ENCODE measurements around the gene RTN4R.

RTN4R gene

DNA sequence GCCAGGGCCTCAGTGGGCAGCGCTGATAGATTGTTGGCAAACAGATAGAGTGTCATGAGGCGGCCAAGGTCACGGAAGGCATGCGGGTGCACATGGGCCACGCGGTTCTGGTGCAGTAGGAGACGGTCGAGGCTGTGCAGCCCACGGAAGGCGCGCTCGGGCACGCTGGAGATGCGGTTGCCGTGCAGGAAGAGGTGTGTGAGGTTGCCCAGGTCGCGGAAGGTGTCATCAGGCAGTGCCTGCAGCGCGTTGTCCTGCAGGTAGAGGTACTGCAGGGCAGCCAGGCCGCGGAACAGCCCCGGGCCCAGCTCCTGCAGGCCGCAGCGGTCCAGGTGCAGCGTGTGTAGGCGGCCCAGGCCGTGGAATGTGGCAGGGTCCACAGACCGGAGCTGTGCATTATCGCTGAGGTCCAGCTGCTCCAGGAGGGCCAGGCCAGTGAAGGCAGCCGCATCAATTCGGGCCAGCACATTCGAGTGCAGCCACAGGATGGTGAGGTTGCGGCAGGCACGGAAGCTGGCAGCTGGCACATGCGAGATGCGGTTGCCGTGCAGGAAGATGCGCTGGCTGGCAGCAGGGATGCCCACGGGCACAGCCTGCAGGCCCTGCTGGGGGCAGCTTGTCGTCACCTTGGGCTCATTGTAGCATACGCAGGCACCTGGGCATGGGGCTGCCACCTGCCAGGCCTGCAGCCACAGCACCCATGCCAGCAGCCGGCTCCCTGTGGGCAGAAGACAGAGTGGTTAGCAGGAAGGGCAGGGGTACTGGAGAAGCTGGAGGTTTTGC is 25.5 kb downstream of the RTN4R start:
- no peak for DNase-seq (ENCODE audit: low read depth in 2 of 2)

GRCh38 chr22:20241579-20242392 is 26.3 kb downstream of the RTN4R start:
- no peak for DNase-seq (ENCODE audit: low read depth in 2 of 2)

- no peak for DNase-seq (ENCODE audit: low read depth in 2 of 2)
These were observed 27.2 kb downstream of the RTN4R start for GRCh38 chr22:20240900-20241299.

GRCh38 chr22:20240447-20240764 is 27.7 kb downstream of the RTN4R start:
- DNase-seq (ENCODE audit: low read depth in 2 of 2): no peak

- no peak for DNase-seq (ENCODE audit: low read depth in 2 of 2)
These were observed 28.3 kb downstream of the RTN4R start for GRCh38 chr22:20239676-20240446.

GRCh38 chr22:20238901-20239675 is 29.0 kb downstream of the RTN4R start:
- DNase-seq (ENCODE audit: low read depth in 2 of 2): peak in 1 of 2 donors; percentile 23

- peak in 1 of 2 donors; percentile 33 for DNase-seq (ENCODE audit: low read depth in 2 of 2)
These were observed 29.6 kb downstream of the RTN4R start for GRCh38 chr22:20238536-20238900.

DNA sequence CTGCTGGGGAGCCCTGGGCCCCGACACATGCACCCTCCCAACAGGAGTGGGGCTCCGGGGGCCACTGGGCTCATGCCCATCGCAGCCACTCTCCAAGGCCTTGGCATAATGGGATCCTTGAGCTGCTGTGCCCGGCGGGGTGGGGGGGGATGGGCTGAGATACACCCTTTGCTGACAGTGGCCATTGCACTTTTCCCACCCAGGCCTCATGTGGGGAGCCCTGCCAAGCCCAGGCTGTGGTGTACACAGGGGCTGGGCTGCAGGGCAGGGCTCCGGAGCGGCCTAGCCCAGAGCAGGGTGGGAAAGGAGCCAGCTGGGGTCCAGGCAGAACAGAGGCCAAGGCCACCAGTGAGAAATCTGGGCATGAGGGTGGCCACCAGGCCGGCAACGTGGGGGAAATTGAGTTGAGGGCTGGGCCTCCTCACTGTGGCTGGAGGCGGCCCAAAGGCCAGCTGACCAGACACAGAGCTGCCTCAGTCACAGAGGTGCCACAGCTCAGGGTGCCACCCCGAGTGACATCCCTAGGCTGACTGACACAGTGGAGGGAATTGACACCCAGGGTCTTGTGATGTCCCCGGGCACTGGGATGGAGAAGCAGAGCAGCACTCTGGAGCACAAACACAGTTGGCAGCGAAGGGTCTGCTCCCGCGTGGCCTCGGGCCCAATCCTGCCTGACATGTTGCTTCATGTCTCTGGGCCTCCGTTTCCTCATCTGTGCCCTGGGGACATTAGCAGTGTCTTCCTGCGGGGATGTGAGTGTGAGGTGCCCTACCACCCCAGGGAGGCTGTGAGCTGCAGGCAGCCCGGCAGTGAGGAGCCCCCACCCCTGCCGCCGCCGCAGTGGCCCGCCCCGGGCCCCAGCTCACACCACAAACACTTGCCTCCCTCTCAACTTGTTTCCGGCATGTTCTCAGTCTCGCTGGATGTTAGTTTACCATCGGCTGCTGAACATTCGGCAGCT is 30.4 kb downstream of the RTN4R start:
- peak in 1 of 2 donors; percentile 39 for DNase-seq (ENCODE audit: low read depth in 2 of 2)

DNA sequence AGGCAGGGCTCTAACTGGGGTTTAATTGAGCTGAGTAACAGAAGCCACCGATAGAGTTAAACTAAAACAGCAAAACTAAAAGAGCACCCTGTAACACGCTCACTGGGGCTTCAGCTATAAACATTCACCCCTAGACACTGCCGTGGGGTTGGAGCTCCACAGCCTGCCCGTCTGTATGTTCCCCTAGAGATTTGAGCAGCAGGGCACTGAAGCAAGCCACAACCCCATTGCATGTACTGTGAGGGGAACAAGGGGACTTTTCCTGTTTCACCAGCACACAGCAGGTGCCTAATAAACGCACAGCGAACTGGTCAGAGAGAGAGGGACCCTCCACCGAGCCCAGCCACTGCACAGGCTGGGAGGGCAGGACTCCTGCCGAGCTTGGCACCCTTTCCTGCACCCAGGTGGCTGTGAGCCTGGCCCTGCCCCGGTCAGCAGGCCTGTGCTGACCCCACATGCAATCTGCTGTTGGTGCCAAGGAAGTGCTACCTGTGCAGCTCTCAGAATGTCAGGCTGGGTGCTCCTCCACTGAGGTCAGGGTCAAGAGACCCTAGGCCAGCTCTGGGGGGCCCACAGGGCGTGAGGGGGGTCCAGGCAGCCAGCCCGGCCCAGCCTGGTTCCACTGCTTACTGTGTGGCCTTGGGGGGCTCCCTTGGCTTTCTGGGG is 31.9 kb downstream of the RTN4R start:
- no peak for DNase-seq (ENCODE audit: low read depth in 2 of 2)

GRCh38 chr22:20235389-20235991 is 32.6 kb downstream of the RTN4R start:
- no peak for DNase-seq (ENCODE audit: low read depth in 2 of 2)

DNA sequence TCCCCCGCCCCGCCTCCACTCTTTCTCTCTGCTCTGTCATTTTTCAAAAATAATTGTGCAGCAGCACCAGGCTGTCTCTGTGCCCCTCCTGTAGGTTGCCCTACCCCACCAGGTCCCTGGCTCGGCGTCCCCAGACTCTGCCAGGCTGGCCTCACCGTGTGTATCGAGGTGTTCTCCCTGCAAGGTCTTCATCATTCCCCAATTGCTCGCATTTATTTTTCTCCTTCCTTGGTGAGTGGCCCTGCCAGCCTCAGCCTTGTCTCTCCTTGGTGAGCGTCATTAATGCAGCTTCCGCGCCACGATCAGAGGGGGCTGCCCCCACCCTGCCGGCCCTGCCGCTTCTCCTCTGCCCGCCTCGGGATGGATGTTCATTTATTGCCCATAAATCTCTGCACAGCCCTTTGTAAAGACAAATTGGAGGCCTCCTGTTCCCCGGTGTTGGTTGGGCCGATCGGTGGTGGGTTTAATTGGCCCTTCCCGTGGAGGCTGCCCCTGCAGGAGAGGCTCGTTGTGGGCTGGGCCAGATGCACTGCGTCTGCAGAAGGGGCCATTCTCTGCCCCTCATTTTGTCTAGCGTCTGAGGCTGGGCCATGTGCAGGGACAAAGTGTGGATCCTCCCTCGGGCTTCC is 33.2 kb downstream of the RTN4R start:
- DNase-seq (ENCODE audit: low read depth in 2 of 2): no peak

- no peak for DNase-seq (ENCODE audit: low read depth in 2 of 2)
These were observed 33.8 kb downstream of the RTN4R start for GRCh38 chr22:20234314-20234682.

GRCh38 chr22:20233351-20234313 is 34.5 kb downstream of the RTN4R start:
- DNase-seq (ENCODE audit: low read depth in 2 of 2): no peak

DNA sequence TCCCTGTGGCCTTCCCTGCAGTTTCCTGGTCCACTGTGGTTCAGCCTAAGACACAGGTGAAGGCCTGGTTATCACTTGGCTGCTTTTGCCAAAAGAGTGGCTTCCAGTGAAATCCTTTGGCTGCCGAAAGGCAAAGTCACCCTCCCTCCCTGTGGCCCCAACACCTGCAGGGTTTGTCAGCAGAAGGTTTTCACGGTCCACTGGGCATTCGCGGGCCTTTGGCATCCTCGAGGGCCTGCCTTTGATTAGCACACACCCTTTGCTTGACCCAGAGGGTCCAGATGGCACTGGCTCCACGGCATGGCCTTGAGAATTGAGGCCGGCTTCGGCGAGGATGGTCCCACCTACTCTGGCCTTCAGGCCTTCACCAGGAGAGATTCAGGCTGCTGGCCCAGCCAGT is 35.3 kb downstream of the RTN4R start:
- DNase-seq (ENCODE audit: low read depth in 2 of 2): no peak

- no peak for DNase-seq (ENCODE audit: low read depth in 2 of 2)
These were observed 35.9 kb downstream of the RTN4R start for GRCh38 chr22:20232237-20232598.

DNA sequence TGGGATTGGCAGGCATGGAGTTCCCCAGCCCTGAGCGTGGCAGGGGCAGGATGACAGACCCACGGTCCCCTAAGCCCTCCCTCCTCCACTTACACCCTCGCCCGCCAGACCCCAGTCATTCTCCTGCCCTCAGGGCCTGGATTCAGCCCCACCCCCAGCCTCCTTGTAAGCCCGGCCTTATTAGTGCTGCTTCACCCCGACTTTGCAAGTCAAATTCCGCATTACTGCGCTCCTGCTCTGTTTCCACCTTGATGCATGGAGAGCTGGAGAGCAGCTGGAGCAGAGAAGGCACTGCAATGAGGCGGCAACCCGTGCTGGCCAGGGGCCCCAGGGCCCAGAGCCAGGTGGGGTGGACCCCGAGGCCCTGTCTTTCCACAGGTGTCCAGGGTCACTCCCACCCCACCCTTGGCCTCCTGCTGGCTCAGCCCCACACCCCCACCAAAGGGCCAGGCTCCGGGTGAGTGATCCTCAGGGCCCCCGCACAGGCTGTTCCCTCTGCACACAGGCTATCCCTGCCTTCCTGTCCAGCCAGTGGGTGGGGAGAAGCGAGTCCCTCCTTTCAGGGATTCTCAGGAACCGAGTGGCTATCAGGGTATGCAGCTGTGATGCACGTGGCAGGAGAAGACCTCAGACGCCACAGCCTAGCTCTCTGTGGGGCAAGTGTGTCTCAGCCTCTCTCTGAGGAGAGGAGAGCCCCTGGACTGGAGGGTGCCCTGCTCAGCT is 36.4 kb downstream of the RTN4R start:
- DNase-seq (ENCODE audit: low read depth in 2 of 2): no peak

- DNase-seq (ENCODE audit: low read depth in 2 of 2): no peak
These were observed 37.2 kb downstream of the RTN4R start for GRCh38 chr22:20230777-20231420.

Measured in stimulated activated CD8-positive, alpha-beta memory T cell treated with anti-CD3 and anti-CD28 coated beads, Interleukin-7, amount 100 ng/mL, for 4 hours (primary cell).